Brain microvascular endothelial cell (primary cell): ENCODE results near the gene IL17REL.

Source experiments
- DNase-seq: peaks from one replicate; pipeline ENCODE4 v3.0.0-alpha.2; 2020
- H3K27ac ChIP-seq: fragments of 250-450 bp; sonication (Bioruptor Pico); 2 replicates; pipeline ENCODE4 v1.5.1; 2020; ENCODE audit warnings: mild to moderate bottlenecking, moderate library complexity
- H3K27me3 ChIP-seq: fragments of 250-450 bp; sonication (Bioruptor Pico); replicated peaks from 2 replicates; pipeline ENCODE4 v1.5.1; 2020; ENCODE audit warnings: mild to moderate bottlenecking
- H3K36me3 ChIP-seq: fragments of 250-450 bp; sonication (Bioruptor Pico); replicated peaks from 2 replicates; pipeline ENCODE4 v1.5.1; 2020; ENCODE audit warnings: mild to moderate bottlenecking
- H3K4me3 ChIP-seq: 2 replicates; pipeline ENCODE4 v1.5.1; 2011; ENCODE audit warnings: low read depth, mild to moderate bottlenecking, control low read depth, low read length, moderate library complexity
- in situ Hi-C: cut with HindIII; loops from 2 replicates; pipeline ENCODE4 v1.10.0; 2017; ENCODE audit warnings: low sequenced_read_pairs, low pct_ligation_motif_present
- TF ChIP-seq, protein P1 (sequence below): IDR thresholded peaks from 2 replicates; pipeline ENCODE4 v1.5.1; 2011; ENCODE audit warnings: low read depth, mild to moderate bottlenecking, moderate library complexity, low read length, control low read depth, inconsistent platforms; ENCODE audit errors: missing control alignments

Gene IL17REL

GRCh38 chr22:50014655-50015401 is 2.3 kb upstream of the IL17REL start:
- no peak for DNase-seq
- no peak overlapping the region for H3K4me3 ChIP-seq

DNA sequence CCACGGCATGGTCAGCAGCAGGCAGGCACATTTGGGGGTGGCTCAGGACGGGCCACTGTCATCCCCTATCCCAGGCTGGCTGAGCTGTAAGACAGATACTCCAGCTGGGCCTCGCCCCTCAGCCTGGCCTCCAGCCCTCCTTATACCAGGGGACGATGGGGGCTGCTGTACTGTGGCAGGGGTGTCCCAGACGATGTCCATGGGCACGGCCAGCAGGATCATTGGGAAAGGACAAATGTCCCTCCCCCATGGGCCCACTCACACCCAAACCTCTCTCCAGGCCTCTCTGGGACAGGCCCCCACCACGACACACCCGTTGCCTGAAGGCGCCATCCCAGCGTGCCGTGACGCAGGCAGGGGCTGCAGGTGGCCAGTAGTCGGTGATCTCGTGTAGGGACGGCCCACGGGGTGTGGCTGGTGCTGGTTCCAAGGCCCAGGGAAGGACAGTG is 1.5 kb upstream of the IL17REL start:
- in situ Hi-C loops, result no loop called here

More at GRCh38 chr22:50014655-50015401, 2.3 kb upstream of the IL17REL start:
- Histone ChIP-seq H3K36me3 (no peaks in the 10 kb centered on the region), H3K27ac (no peak overlapping the region), H3K27me3 (peaks cover 45% of the 10 kb centered on the region)
- in situ Hi-C loops, result no loop called here
- TF ChIP-seq, protein P1, sequence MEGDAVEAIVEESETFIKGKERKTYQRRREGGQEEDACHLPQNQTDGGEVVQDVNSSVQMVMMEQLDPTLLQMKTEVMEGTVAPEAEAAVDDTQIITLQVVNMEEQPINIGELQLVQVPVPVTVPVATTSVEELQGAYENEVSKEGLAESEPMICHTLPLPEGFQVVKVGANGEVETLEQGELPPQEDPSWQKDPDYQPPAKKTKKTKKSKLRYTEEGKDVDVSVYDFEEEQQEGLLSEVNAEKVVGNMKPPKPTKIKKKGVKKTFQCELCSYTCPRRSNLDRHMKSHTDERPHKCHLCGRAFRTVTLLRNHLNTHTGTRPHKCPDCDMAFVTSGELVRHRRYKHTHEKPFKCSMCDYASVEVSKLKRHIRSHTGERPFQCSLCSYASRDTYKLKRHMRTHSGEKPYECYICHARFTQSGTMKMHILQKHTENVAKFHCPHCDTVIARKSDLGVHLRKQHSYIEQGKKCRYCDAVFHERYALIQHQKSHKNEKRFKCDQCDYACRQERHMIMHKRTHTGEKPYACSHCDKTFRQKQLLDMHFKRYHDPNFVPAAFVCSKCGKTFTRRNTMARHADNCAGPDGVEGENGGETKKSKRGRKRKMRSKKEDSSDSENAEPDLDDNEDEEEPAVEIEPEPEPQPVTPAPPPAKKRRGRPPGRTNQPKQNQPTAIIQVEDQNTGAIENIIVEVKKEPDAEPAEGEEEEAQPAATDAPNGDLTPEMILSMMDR, result no peak

GRCh38 chr22:50011447-50012210 is 936 bp downstream of the IL17REL start:
- H3K27ac ChIP-seq, result no peak overlapping the region
- DNase-seq, result no peak
- TF ChIP-seq, protein P1, result no peak
- H3K27me3 ChIP-seq, result peaks cover 43% of the 10 kb centered on the region
- H3K36me3 ChIP-seq, result no peaks in the 10 kb centered on the region
- in situ Hi-C loops, result no loop called here
- no peak overlapping the region for H3K4me3 ChIP-seq

More for the DNA sequence above, 1.5 kb upstream of the IL17REL start:
- no peak overlapping the region for H3K27ac ChIP-seq
- H3K36me3 ChIP-seq, result no peaks in the 10 kb centered on the region
- H3K4me3 ChIP-seq, result no peak overlapping the region
- H3K27me3 ChIP-seq, result peaks cover 47% of the 10 kb centered on the region
- TF ChIP-seq, protein P1, result no peak
- no peak for DNase-seq

- TF ChIP-seq, protein P1, result no peak
- Histone ChIP-seq H3K4me3 (no peak overlapping the region), H3K27me3 (peaks cover 39% of the 10 kb centered on the region), H3K27ac (no peak overlapping the region), H3K36me3 (no peaks in the 10 kb centered on the region)
- in situ Hi-C loops, result no loop called here
- no peak for DNase-seq
These were observed 1.7 kb downstream of the IL17REL start for GRCh38 chr22:50010676-50011446.

GRCh38 chr22:50009765-50010675 is 2.5 kb downstream of the IL17REL start:
- no peak overlapping the region for H3K27ac ChIP-seq
- H3K4me3 ChIP-seq, result no peak overlapping the region
- DNase-seq, result no peak
- TF ChIP-seq, protein P1, result no peak
- H3K36me3 ChIP-seq, result no peaks in the 10 kb centered on the region
- peaks cover 38% of the 10 kb centered on the region for H3K27me3 ChIP-seq
- in situ Hi-C loops, result no loop called here
